Stimulated activated naive CD8-positive, alpha-beta T cell treated with anti-CD3 and anti-CD28 coated beads, Interleukin-15, amount 100 ng/mL, for 72 hours (primary cell): ENCODE measurements around the gene COL13A1.

Source experiments
- ATAC-seq: fragments of 150-1000 bp; cut with Tn5 transposase; 2 replicates; pipeline ENCODE4 v1.10.0; 2021; ENCODE audit warnings: mild to moderate bottlenecking, moderate library complexity
- DNase-seq, 2 donors: peaks; one replicate each; pipeline ENCODE4 v3.0.0; 2021 to 2022
- H3K27ac Mint-ChIP-seq, 2 donors: one replicate each; pipeline ENCODE4 v1.8.0; 2022; ENCODE audit warnings: mild to moderate bottlenecking in 2 of 2, mixed read lengths in 2 of 2, moderate library complexity in 2 of 2
- H3K27me3 Mint-ChIP-seq: one replicate; pipeline ENCODE4 v1.8.0; 2022; ENCODE audit warnings: mixed read lengths
- H3K4me1 Mint-ChIP-seq: one replicate; pipeline ENCODE4 v1.8.0; 2022; ENCODE audit warnings: mild to moderate bottlenecking, mixed read lengths
- H3K4me3 Mint-ChIP-seq, 2 donors: one replicate each; pipeline ENCODE4 v1.8.0; 2022; ENCODE audit warnings: mild to moderate bottlenecking in 2 of 2, mixed read lengths in 2 of 2, moderate library complexity in 1 of 2
- H3K9me3 Mint-ChIP-seq, 2 donors: one replicate each; pipeline ENCODE4 v1.8.0; 2022; ENCODE audit warnings: mixed read lengths in 2 of 2

COL13A1 gene

DNA sequence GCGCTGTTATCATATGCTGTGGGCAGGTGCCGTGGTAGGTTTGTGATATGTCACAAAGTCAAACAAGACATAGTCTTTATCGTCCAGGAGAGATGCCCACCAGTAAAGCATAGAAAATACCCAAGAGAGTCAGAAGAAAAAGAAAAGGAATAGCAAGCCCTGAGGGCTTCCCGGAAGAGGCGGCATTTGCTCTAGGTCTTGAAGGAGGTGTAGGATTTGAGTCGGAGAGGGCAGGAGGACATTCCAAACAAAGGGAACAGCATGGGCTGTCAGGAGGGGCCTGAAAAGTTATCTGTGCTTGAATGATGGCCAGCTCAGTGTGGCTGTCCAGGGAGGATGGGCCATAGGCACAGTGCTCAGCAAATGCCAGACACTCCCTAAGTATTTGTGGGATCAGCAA is 42.2 kb downstream of the COL13A1 start:
- Mint-ChIP-seq H3K9me3 (peaks cover 0 to 13% of the 10 kb centered on the region in 2 donors), H3K4me3 (no peak overlapping the region), H3K27ac (no peak overlapping the region), H3K4me1 (peaks cover 5% of the 10 kb centered on the region), H3K27me3 (peaks cover 33% of the 10 kb centered on the region)
- DNase-seq (no peak), ATAC-seq (no peak)

DNA sequence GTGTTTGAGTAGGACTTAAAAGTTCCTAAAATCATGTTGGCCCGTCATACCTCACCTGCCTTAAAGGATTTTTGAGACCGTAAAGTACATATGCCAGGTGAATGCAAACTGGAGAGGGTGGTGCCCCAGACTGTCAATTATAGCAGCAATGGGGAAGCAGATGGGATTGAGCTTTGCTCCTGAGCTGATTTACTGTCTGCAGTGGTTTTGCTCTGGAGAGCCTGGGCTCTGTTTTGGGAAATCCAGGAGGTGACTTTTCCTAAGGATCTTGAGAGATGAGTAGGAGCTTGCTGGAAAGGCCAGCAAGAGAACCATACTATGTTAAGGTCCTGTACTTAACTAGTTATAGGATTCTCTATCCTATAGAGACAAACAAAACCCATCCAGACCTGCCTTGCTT is 43.0 kb downstream of the COL13A1 start:
- H3K27me3 Mint-ChIP-seq, result peaks cover 33% of the 10 kb centered on the region
- no peak for ATAC-seq
- no peak overlapping the region for H3K4me3 Mint-ChIP-seq
- no peak for DNase-seq
- H3K4me1 Mint-ChIP-seq, result peaks cover 5% of the 10 kb centered on the region
- no peak overlapping the region for H3K27ac Mint-ChIP-seq
- peaks cover 0 to 13% of the 10 kb centered on the region in 2 donors for H3K9me3 Mint-ChIP-seq

DNA sequence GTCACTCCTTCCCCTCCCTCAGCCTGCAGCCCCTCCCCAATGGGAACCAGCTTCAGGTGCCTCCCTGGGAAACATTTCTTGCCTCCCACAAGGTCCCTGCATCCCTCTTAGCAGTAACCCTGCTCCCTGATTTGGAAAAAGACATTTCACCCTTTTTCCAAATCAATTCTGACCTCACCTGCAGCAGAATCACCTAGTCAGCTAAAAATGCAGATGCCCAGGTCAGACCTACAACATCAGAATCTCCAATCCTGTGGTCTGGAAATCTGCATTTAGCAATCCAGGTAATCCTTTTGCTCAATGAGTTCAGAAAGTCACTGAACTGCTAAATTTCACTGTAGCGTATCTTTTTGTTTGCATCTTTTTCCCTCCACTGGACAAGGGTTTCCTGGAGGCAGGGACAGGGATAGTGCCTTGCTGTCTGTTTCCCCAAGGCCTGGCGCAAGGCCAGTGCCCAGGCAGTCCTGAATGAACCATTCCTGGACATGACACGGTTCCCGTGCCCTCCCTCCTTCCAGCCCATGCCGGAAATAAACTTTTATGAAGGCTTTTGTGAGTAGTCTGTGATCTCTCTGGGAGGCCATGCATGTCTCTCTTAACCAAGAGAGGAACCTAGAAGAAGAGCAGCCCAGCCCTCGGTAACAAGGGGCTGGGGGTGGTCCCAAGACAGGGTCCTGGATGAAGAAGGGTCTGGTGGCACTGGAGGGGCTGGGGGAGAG is 44.0 kb downstream of the COL13A1 start:
- peaks cover 33% of the 10 kb centered on the region for H3K27me3 Mint-ChIP-seq
- no peak for ATAC-seq
- peaks cover 0 to 13% of the 10 kb centered on the region in 2 donors for H3K9me3 Mint-ChIP-seq
- no peak overlapping the region for H3K4me3 Mint-ChIP-seq
- no peak overlapping the region for H3K27ac Mint-ChIP-seq
- H3K4me1 Mint-ChIP-seq, result peaks cover 5% of the 10 kb centered on the region
- no peak for DNase-seq

- Mint-ChIP-seq H3K4me1 (peaks cover 5% of the 10 kb centered on the region), H3K27me3 (peaks cover 33% of the 10 kb centered on the region), H3K27ac (no peak overlapping the region), H3K4me3 (no peak overlapping the region), H3K9me3 (peaks cover 0 to 11% of the 10 kb centered on the region in 2 donors)
- DNase-seq, result no peak
- ATAC-seq, result no peak
Observed at GRCh38 chr10:69846293-69846921, 44.7 kb downstream of the COL13A1 start.

GRCh38 chr10:69847458-69847857 is 45.8 kb downstream of the COL13A1 start:
- no peak for DNase-seq

DNA sequence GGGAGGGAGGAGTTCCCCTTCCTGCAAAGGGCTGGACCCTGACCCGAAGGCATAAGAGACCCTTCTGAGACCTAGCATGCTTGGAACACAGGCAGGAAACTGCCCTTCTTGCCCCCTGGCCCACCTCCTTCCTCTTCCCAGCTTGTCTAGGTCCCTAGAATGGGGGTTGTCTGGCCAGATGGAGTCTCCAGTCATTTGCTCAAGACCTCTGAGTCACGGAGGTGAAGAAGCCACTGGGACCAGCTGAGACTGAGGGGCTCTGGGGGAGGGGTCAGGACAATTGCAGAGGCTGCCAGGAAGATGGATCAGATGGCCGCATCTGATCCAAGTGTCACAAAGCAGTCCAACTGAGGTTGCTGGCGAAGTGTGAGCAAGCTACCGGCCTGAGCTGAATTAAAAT is 46.2 kb downstream of the COL13A1 start:
- H3K27me3 Mint-ChIP-seq, result peaks cover 33% of the 10 kb centered on the region
- H3K9me3 Mint-ChIP-seq, result no peaks in the 10 kb centered on the region
- ATAC-seq, result no peak
- no peak overlapping the region for H3K4me3 Mint-ChIP-seq
- H3K27ac Mint-ChIP-seq, result no peak overlapping the region
- no peak for DNase-seq
- no peaks in the 10 kb centered on the region for H3K4me1 Mint-ChIP-seq

More at GRCh38 chr10:69847458-69847857, 45.8 kb downstream of the COL13A1 start:
- Mint-ChIP-seq H3K27me3 (peaks cover 33% of the 10 kb centered on the region), H3K4me1 (peaks cover under 1% of the 10 kb centered on the region), H3K27ac (no peak overlapping the region), H3K9me3 (peaks cover 0 to under 1% of the 10 kb centered on the region in 2 donors), H3K4me3 (no peak overlapping the region)
- no peak for ATAC-seq

GRCh38 chr10:69848454-69848853 is 46.7 kb downstream of the COL13A1 start:
- DNase-seq (no peak), ATAC-seq (no peak)
- H3K27ac Mint-ChIP-seq, result no peak overlapping the region
- H3K9me3 Mint-ChIP-seq, result no peaks in the 10 kb centered on the region
- no peaks in the 10 kb centered on the region for H3K4me1 Mint-ChIP-seq
- no peak overlapping the region for H3K4me3 Mint-ChIP-seq
- H3K27me3 Mint-ChIP-seq, result peaks cover 33% of the 10 kb centered on the region

DNA sequence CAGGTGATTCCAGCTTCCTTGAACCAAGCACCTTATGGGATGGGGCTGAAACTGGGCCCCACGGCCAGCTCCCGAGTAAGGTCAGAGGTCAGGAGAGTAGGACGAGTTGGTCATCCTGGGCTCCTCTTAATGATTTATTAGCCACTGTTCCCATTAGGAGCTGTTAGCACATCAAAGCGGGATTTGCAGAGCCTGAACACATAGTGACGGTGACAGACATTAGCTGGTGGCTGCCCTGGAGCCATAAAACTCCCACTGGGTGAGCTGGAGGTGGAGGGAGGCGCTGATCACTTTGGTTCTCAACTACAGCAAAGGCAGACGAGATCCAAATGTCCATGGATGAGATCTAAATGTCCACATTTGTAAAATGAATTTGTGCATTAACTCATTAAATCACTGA is 48.1 kb downstream of the COL13A1 start:
- H3K27me3 Mint-ChIP-seq, result peaks cover 33% of the 10 kb centered on the region
- no peaks in the 10 kb centered on the region for H3K4me1 Mint-ChIP-seq
- ATAC-seq (no peak), DNase-seq (no peak)
- H3K4me3 Mint-ChIP-seq, result no peak overlapping the region
- H3K9me3 Mint-ChIP-seq, result no peaks in the 10 kb centered on the region
- H3K27ac Mint-ChIP-seq, result peak overlapping the region in 1 of 2 donors; percentile 9

DNA sequence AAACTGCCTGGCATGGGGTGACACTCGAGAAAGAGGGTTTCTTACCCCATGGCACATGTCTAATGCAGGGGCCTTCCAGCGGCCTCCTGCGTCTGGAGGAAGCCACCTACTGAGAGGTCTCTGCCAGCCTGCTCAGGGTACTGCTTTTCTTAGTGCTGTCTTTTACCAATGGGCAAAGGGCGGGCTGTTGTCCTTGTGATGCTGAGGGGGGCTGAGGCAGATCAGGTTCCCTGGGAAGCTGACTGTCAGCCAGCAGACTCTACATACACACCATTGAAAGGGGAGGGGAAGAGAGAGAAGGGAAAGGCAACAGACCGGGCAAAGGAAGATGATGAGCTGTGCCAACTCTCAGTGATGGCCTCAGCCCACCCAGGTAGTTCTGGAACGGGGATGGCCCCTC is 48.7 kb downstream of the COL13A1 start:
- no peaks in the 10 kb centered on the region for H3K4me1 Mint-ChIP-seq

GRCh38 chr10:69851306-69851705 is 49.6 kb downstream of the COL13A1 start:
- H3K27ac Mint-ChIP-seq, result no peak overlapping the region
- H3K9me3 Mint-ChIP-seq, result no peaks in the 10 kb centered on the region
- H3K4me1 Mint-ChIP-seq, result no peaks in the 10 kb centered on the region
- DNase-seq (no peak), ATAC-seq (no peak)
- peaks cover 19% of the 10 kb centered on the region for H3K27me3 Mint-ChIP-seq
- no peak overlapping the region for H3K4me3 Mint-ChIP-seq

More for the DNA sequence above, 48.7 kb downstream of the COL13A1 start:
- no peaks in the 10 kb centered on the region for H3K9me3 Mint-ChIP-seq
- no peak for DNase-seq
- no peak overlapping the region for H3K27ac Mint-ChIP-seq
- peaks cover 28% of the 10 kb centered on the region for H3K27me3 Mint-ChIP-seq
- no peak overlapping the region for H3K4me3 Mint-ChIP-seq
- ATAC-seq, result no peak

GRCh38 chr10:69853064-69853463 is 51.4 kb downstream of the COL13A1 start:
- Mint-ChIP-seq H3K9me3 (no peaks in the 10 kb centered on the region), H3K27ac (no peak overlapping the region), H3K4me3 (no peak overlapping the region), H3K27me3 (peaks cover 2% of the 10 kb centered on the region), H3K4me1 (no peaks in the 10 kb centered on the region)
- no peak for ATAC-seq
- no peak for DNase-seq

GRCh38 chr10:69854511-69855345 is 53.0 kb downstream of the COL13A1 start:
- no peak for DNase-seq
- Mint-ChIP-seq H3K9me3 (no peaks in the 10 kb centered on the region), H3K27me3 (peaks cover 8% of the 10 kb centered on the region), H3K4me3 (no peak overlapping the region), H3K27ac (no peak overlapping the region), H3K4me1 (no peaks in the 10 kb centered on the region)
- ATAC-seq, result no peak

- no peak overlapping the region for H3K4me3 Mint-ChIP-seq
Observed at GRCh38 chr10:69855346-69856111, 53.8 kb downstream of the COL13A1 start.

GRCh38 chr10:69856601-69857166 is 55.0 kb downstream of the COL13A1 start:
- DNase-seq (no peak), ATAC-seq (no peak)
- Mint-ChIP-seq H3K27ac (no peak overlapping the region), H3K9me3 (no peaks in the 10 kb centered on the region), H3K4me1 (peaks cover 6% of the 10 kb centered on the region), H3K27me3 (peaks cover 8% of the 10 kb centered on the region), H3K4me3 (no peak overlapping the region)

More at GRCh38 chr10:69855346-69856111, 53.8 kb downstream of the COL13A1 start:
- peaks cover 8% of the 10 kb centered on the region for H3K27me3 Mint-ChIP-seq
- H3K27ac Mint-ChIP-seq, result no peak overlapping the region
- H3K9me3 Mint-ChIP-seq, result no peaks in the 10 kb centered on the region
- H3K4me1 Mint-ChIP-seq, result no peaks in the 10 kb centered on the region
- DNase-seq (no peak), ATAC-seq (no peak)

- peaks cover 8% of the 10 kb centered on the region for H3K4me1 Mint-ChIP-seq
- DNase-seq (no peak), ATAC-seq (no peak)
- no peak overlapping the region for H3K27ac Mint-ChIP-seq
- H3K27me3 Mint-ChIP-seq, result peaks cover 8% of the 10 kb centered on the region
- H3K4me3 Mint-ChIP-seq, result no peak overlapping the region
- no peaks in the 10 kb centered on the region for H3K9me3 Mint-ChIP-seq
Observed at GRCh38 chr10:69858201-69858600, 56.5 kb downstream of the COL13A1 start.
